Liver (tissue), 9 donors: Measurements from ENCODE around the gene DEPDC4. TPM values are rescaled to one million over a fixed set of nuclear protein-coding genes. Genes with fewer than 3 reads are reported as not detected.

Source experiments
- DNase-seq: peaks from one replicate; pipeline ENCODE4 v3.0.0-alpha.2; 2017; ENCODE audit warnings: low spot score
- H3K27ac ChIP-seq, 2 donors: one replicate each; pipeline ENCODE4 v1.7.0; 2013; ENCODE audit warnings: inconsistent platforms in 2 of 2, low read length in 2 of 2, control low read depth in 1 of 2, low read depth in 1 of 2, mild to moderate bottlenecking in 1 of 2
- H3K27me3 ChIP-seq, 4 donors: one replicate each; pipeline versions ENCODE4 v1.6.1 to v1.7.0; 2013; ENCODE audit warnings: low read length in 3 of 4, inconsistent platforms in 1 of 4, mild to moderate bottlenecking in 1 of 4, moderate library complexity in 1 of 4; ENCODE audit not compliant: control insufficient read depth in 4 of 4, insufficient read depth in 4 of 4
- H3K36me3 ChIP-seq, 4 donors: one replicate each; pipeline versions ENCODE4 v1.6.1 to v1.7.0; 2013; ENCODE audit warnings: low read length in 3 of 4, mild to moderate bottlenecking in 3 of 4, low read depth in 1 of 4, moderate library complexity in 1 of 4; ENCODE audit not compliant: control insufficient read depth in 4 of 4, insufficient read depth in 3 of 4
- H3K4me1 ChIP-seq, 4 donors: one replicate each; pipeline versions ENCODE4 v1.6.1 to v1.7.0; 2013; ENCODE audit warnings: low read length in 3 of 4, mild to moderate bottlenecking in 3 of 4, moderate library complexity in 1 of 4; ENCODE audit not compliant: control insufficient read depth in 4 of 4, insufficient read depth in 4 of 4
- H3K4me3 ChIP-seq, 3 donors: one replicate each; pipeline versions ENCODE4 v1.6.1 to v1.7.0; 2013; ENCODE audit warnings: low read length in 3 of 3, control low read depth in 1 of 3, low read depth in 1 of 3, mild to moderate bottlenecking in 1 of 3
- H3K9ac ChIP-seq, 2 donors: one replicate each; pipeline ENCODE4 v1.7.0; 2013; ENCODE audit warnings: low read length in 2 of 2, mild to moderate bottlenecking in 2 of 2, moderate library complexity in 2 of 2, control low read depth in 1 of 2, low read depth in 1 of 2
- H3K9me3 ChIP-seq, 4 donors: one replicate each; pipeline versions ENCODE4 v1.6.1 to v1.7.0; 2013; ENCODE audit warnings: low read length in 3 of 4; ENCODE audit not compliant: control insufficient read depth in 4 of 4
- CTCF ChIP-seq: fragments of 150-350 bp; IDR thresholded peaks from 2 replicates; pipeline ENCODE4 v1.5.1; 2017; ENCODE audit warnings: improper control_type of control experiment, low read depth, low read length; ENCODE audit not compliant: missing input control
- EGR1 ChIP-seq, 2 donors: IDR thresholded peaks; 2 replicates each; pipeline ENCODE4 v1.6.1; 2016 to 2018; ENCODE audit warnings: antibody characterized with exemption in 2 of 2, low read depth in 2 of 2
- GABPA ChIP-seq, 2 donors: IDR thresholded peaks in 1 of 2; conservative IDR thresholded peaks in 1 of 2; 2 replicates each; pipeline ENCODE4 v1.6.1; 2016; ENCODE audit warnings: antibody characterized with exemption in 2 of 2, mild to moderate bottlenecking in 1 of 2, moderate library complexity in 1 of 2
- HNF4G ChIP-seq: IDR thresholded peaks from 2 replicates; pipeline ENCODE4 v1.6.1; 2016; ENCODE audit warnings: antibody characterized with exemption
- JUND ChIP-seq, 2 donors: IDR thresholded peaks; 2 replicates each; pipeline ENCODE4 v1.6.1; 2016; ENCODE audit warnings: antibody characterized with exemption in 2 of 2
- MAX ChIP-seq: IDR thresholded peaks from 2 replicates; pipeline ENCODE4 v1.6.1; 2016; ENCODE audit warnings: antibody characterized with exemption
- NR2F2 ChIP-seq: IDR thresholded peaks from 2 replicates; pipeline ENCODE4 v1.6.1; 2016; ENCODE audit warnings: antibody characterized with exemption
- RAD21 ChIP-seq, 2 donors: IDR thresholded peaks; 2 replicates each; pipeline ENCODE4 v1.6.1; 2016; ENCODE audit warnings: antibody characterized with exemption in 2 of 2, mild to moderate bottlenecking in 2 of 2
- REST ChIP-seq: IDR thresholded peaks from 2 replicates; pipeline ENCODE4 v1.6.1; 2016; ENCODE audit warnings: antibody characterized with exemption, mild to moderate bottlenecking
- RXRA ChIP-seq, 2 donors: IDR thresholded peaks; 2 replicates each; pipeline ENCODE4 v1.6.1; 2017 to 2018; ENCODE audit warnings: antibody characterized with exemption in 2 of 2, mild to moderate bottlenecking in 1 of 2
- SP1 ChIP-seq: IDR thresholded peaks from 2 replicates; pipeline ENCODE4 v1.6.1; 2018; ENCODE audit warnings: antibody characterized with exemption, mild to moderate bottlenecking
- TAF1 ChIP-seq: conservative IDR thresholded peaks from 2 replicates; pipeline ENCODE4 v1.6.1; 2016; ENCODE audit warnings: antibody characterized with exemption, mild to moderate bottlenecking
- YY1 ChIP-seq: IDR thresholded peaks from 2 replicates; pipeline ENCODE4 v1.6.1; 2016; ENCODE audit warnings: antibody characterized with exemption, mild to moderate bottlenecking
- ZBTB33 ChIP-seq: IDR thresholded peaks from 2 replicates; pipeline ENCODE4 v1.6.1; 2016; ENCODE audit warnings: antibody characterized with exemption
- WGBS: extraction: QIAGEN DNeasy Blood & Tissue Kit; methylation state at CpG from one replicate; pipeline ENCODE4 v1.1.7; 2013; 5-methylcytosine and 5-hydroxymethylcytosine counted together
- polyA plus RNA-seq, 2 donors: library from polyadenylated mRNA; stranded (reverse) in 1 of 2; unstranded in 1 of 2; fragments of 200-250 nt in 1 of 2; fragments of >200 nt in 1 of 2; fragmentation: Nextera tagmentation in 1 of 2; extraction: Ambion mirVana in 1 of 2; gene quantifications; one replicate each; pipeline versions ENCODE4 v1.2.1 to v1.2.3, GENCODE V29; 2013 to 2015
- total RNA-seq, 2 donors: library from RNA; depleted of rRNA; stranded (reverse); fragments of >200 nt; gene quantifications; one replicate each; pipeline ENCODE4 v1.2.3, GENCODE V29; 2014
- donor health status: healthy.
- donor health status: healthy.
- donor health status: healthy.
- donor health status: healthy.
- donor health status: healthy.

Gene DEPDC4
- total and polyA plus RNA-seq, 4 donors: 0.39 to 6.9 (median 1.9) TPM

GRCh38 chr12:100279159-100279558 is 12.3 kb upstream of the DEPDC4 start:
- Histone ChIP-seq H3K27ac (no peak overlapping the region), H3K9me3 (no peaks in the 10 kb centered on the region), H3K27me3 (no peaks in the 10 kb centered on the region), H3K4me1 (peaks cover 1 to 14% (median 10%) of the 10 kb centered on the region in 4 donors), H3K4me3 (no peak overlapping the region), H3K9ac (no peak overlapping the region), H3K36me3 (peaks cover 0 to 3% (median 0%) of the 10 kb centered on the region in 4 donors)
- TF ChIP-seq YY1 (no peak), HNF4G (no peak), GABPA (IDR thresholded peaks at IDR 0.05 in 1 of 2, conservative IDR thresholded peaks at IDR 0.05 in 1 of 2) (no peak), NR2F2 (no peak), MAX (no peak), CTCF (no peak), JUND (IDR thresholded peaks at IDR 0.05) (no peak), TAF1 (no peak), EGR1 (IDR thresholded peaks at IDR 0.05; ENCODE audit: low read depth in 2 of 2) (no peak), REST (no peak)
- WGBS: 98% methylated on average over 7 of the region's 7 CpGs
- no peak for DNase-seq

- no peak for DNase-seq
- H3K9me3 ChIP-seq: no peaks in the 10 kb centered on the region
- H3K36me3 ChIP-seq: no peaks in the 10 kb centered on the region
- WGBS: 91% methylated on average over 2 of the region's 2 CpGs
- H3K4me1 ChIP-seq: peaks cover 1 to 8% (median 5%) of the 10 kb centered on the region in 4 donors
- no peak overlapping the region for H3K27ac ChIP-seq
- no peak overlapping the region for H3K4me3 ChIP-seq
- no peaks in the 10 kb centered on the region for H3K27me3 ChIP-seq
- no peak for TF ChIP-seq JUND (IDR thresholded peaks at IDR 0.05)
- no peak for TF ChIP-seq GABPA (IDR thresholded peaks at IDR 0.05 in 1 of 2, conservative IDR thresholded peaks at IDR 0.05 in 1 of 2)
- TF ChIP-seq TAF1: no peak
- TF ChIP-seq REST: no peak
- no peak for TF ChIP-seq RAD21 (IDR thresholded peaks at IDR 0.05)
- TF ChIP-seq CTCF: no peak
- no peak for TF ChIP-seq SP1
- no peak for TF ChIP-seq HNF4G
- TF ChIP-seq RXRA (IDR thresholded peaks at IDR 0.05): no peak
- TF ChIP-seq ZBTB33: no peak
- TF ChIP-seq EGR1 (IDR thresholded peaks at IDR 0.05; ENCODE audit: low read depth in 2 of 2): no peak
- no peak overlapping the region for H3K9ac ChIP-seq
Observed at GRCh38 chr12:100274291-100274690, 7.4 kb upstream of the DEPDC4 start.
